Common myeloid progenitor, CD34-positive (primary cell): ENCODE results near the gene RPL37A.
A peak's percentile ranks its signal among the peaks of the same experiment; 100 is the strongest.

Source experiments
- CTCF ChIA-PET: fragments of 350-600 bp; sonication (Branson Sonifier 250); formaldehyde crosslinking; loops from one replicate; lab custom pipeline; 2021; ENCODE audit warnings: antibody characterized with exemption; lab: Charles Lee
- POLR2A ChIA-PET: fragments of 350-600 bp; sonication (Branson Sonifier 250); formaldehyde crosslinking; loops from one replicate; lab custom pipeline; 2021; ENCODE audit warnings: antibody characterized with exemption; lab: Charles Lee
- DNase-seq, 3 donors: peaks; one replicate each; pipeline versions ENCODE4 v3.0.0 to v3.0.0-alpha.2; 2013
- H3K27ac ChIP-seq, 2 experiments: 1 replicate in 1 of 2; 2 replicates in 1 of 2; pipeline ENCODE4 v1.7.0; 2013; ENCODE audit warnings: inconsistent platforms in 2 of 2, low read length in 2 of 2, mild to moderate bottlenecking in 2 of 2, low read depth in 1 of 2, moderate library complexity in 1 of 2; ENCODE audit not compliant: severe bottlenecking in 2 of 2, insufficient read depth in 1 of 2, poor library complexity in 1 of 2
- H3K27me3 ChIP-seq, 5 experiments: replicated peaks in 2 of 5; 1 replicate in 3 of 5; 2 replicates in 2 of 5; pipeline versions ENCODE4 v1.6.1 to v1.7.0; 2013; ENCODE audit warnings: low read length in 4 of 5, mild to moderate bottlenecking in 2 of 5, moderate library complexity in 2 of 5, inconsistent platforms in 1 of 5; ENCODE audit not compliant: insufficient read depth in 5 of 5, control insufficient read depth in 4 of 5
- H3K36me3 ChIP-seq, 4 experiments: 1 replicate in 2 of 4; 2 replicates in 2 of 4; pipeline versions ENCODE4 v1.6.1 to v1.7.0; 2013; ENCODE audit warnings: low read length in 3 of 4, control low read depth in 1 of 4, mild to moderate bottlenecking in 1 of 4; ENCODE audit not compliant: control insufficient read depth in 4 of 4, insufficient read depth in 4 of 4
- H3K4me1 ChIP-seq, 4 experiments: 1 replicate in 3 of 4; 2 replicates in 1 of 4; pipeline versions ENCODE4 v1.6.1 to v1.7.1; 2013; ENCODE audit warnings: low read length in 3 of 4, mild to moderate bottlenecking in 3 of 4, control low read depth in 1 of 4, inconsistent platforms in 1 of 4, moderate library complexity in 1 of 4; ENCODE audit not compliant: control insufficient read depth in 4 of 4, insufficient read depth in 4 of 4; ENCODE audit errors: control extremely low read depth in 1 of 4
- H3K4me3 ChIP-seq, 7 experiments: 1 replicate in 4 of 7; 2 replicates in 3 of 7; pipeline versions ENCODE4 v1.5.1 to v1.7.0; 2013; ENCODE audit warnings: mild to moderate bottlenecking in 7 of 7, low read length in 6 of 7, moderate library complexity in 6 of 7, inconsistent platforms in 2 of 7, low read depth in 2 of 7, control low read depth in 1 of 7; ENCODE audit not compliant: insufficient read depth in 4 of 7, control insufficient read depth in 1 of 7; ENCODE audit errors: extremely low read depth in 1 of 7
- H3K9me3 ChIP-seq, 5 experiments: 1 replicate in 4 of 5; 2 replicates in 1 of 5; pipeline versions ENCODE4 v1.6.1 to v1.7.1; 2013; ENCODE audit warnings: low read length in 4 of 5, mild to moderate bottlenecking in 2 of 5, inconsistent platforms in 1 of 5, low read depth in 1 of 5, moderate library complexity in 1 of 5; ENCODE audit not compliant: control insufficient read depth in 4 of 5, insufficient read depth in 2 of 5; ENCODE audit errors: control extremely low read depth in 1 of 5
- WGBS: methylation state at CpG from one replicate; pipeline ENCODE4 v1.1.5; 2013; ENCODE audit not compliant: insufficient coverage; 5-methylcytosine and 5-hydroxymethylcytosine counted together

RPL37A gene

GRCh38 chr2:216534809-216535208 is 36.2 kb downstream of the RPL37A start:
- Histone ChIP-seq H3K9me3 (no peaks in the 10 kb centered on the region), H3K4me1 (peaks cover 0 to 9% (median 6%) of the 10 kb centered on the region in 4 experiments), H3K27me3 (no peaks in the 10 kb centered on the region), H3K4me3 (no peak overlapping the region), H3K27ac (no peak overlapping the region), H3K36me3 (no peaks in the 10 kb centered on the region)
- DNase-seq: no peak
- ChIA-PET POLR2A (no interaction called here), CTCF (interaction anchor here (3.1 kb wide), 1 partner anchor 14 kb away, joined by 12 read pairs; no protein-coding TSS in a partner anchor)
- WGBS: 89% methylated on average over 1 of the region's 1 CpG

- WGBS: 38% methylated on average over 8 of the region's 10 CpGs
- peaks cover 0 to 9% (median 6%) of the 10 kb centered on the region in 4 experiments for H3K4me1 ChIP-seq
- no peak overlapping the region for H3K27ac ChIP-seq
- ChIA-PET POLR2A (no interaction called here), CTCF (interaction anchor here (3.1 kb wide), 1 partner anchor 15 kb away, joined by 12 read pairs; no protein-coding TSS in a partner anchor)
- no peaks in the 10 kb centered on the region for H3K36me3 ChIP-seq
- H3K4me3 ChIP-seq: peak overlapping the region in 1 of 7 experiments; percentile 17
- peak; percentile 19 to 77 (median 66) for DNase-seq
- no peaks in the 10 kb centered on the region for H3K9me3 ChIP-seq
- H3K27me3 ChIP-seq: no peaks in the 10 kb centered on the region
These were observed 36.9 kb downstream of the RPL37A start for GRCh38 chr2:216535454-216535995.

GRCh38 chr2:216536734-216537210 is 38.1 kb downstream of the RPL37A start:
- Histone ChIP-seq H3K9me3 (no peaks in the 10 kb centered on the region), H3K4me1 (peaks cover 0 to 9% (median 6%) of the 10 kb centered on the region in 4 experiments), H3K36me3 (no peaks in the 10 kb centered on the region), H3K27ac (no peak overlapping the region), H3K4me3 (no peak overlapping the region), H3K27me3 (no peaks in the 10 kb centered on the region)
- ChIA-PET POLR2A (no interaction called here), CTCF (interaction anchor here (0.8 to 1.1 kb wide), 2 partner anchors 9 to 130 kb away, joined by 3 read pairs; no protein-coding TSS in a partner anchor)
- WGBS: 96% methylated on average over 6 of the region's 6 CpGs
- no peak for DNase-seq

GRCh38 chr2:216537366-216537765 is 38.7 kb downstream of the RPL37A start:
- WGBS: 97% methylated on average over 3 of the region's 4 CpGs
- DNase-seq: no peak
- H3K27me3 ChIP-seq: no peaks in the 10 kb centered on the region
- H3K4me1 ChIP-seq: peaks cover 0 to 9% (median 6%) of the 10 kb centered on the region in 4 experiments
- no peak overlapping the region for H3K4me3 ChIP-seq
- ChIA-PET POLR2A (no interaction called here), CTCF (interaction anchor here (0.8 to 1.1 kb wide), 2 partner anchors 8 to 130 kb away, joined by 3 read pairs; no protein-coding TSS in a partner anchor)
- H3K9me3 ChIP-seq: no peaks in the 10 kb centered on the region
- no peak overlapping the region for H3K27ac ChIP-seq
- H3K36me3 ChIP-seq: no peaks in the 10 kb centered on the region

- ChIA-PET POLR2A (no interaction called here), CTCF (no interaction called here)
- no peaks in the 10 kb centered on the region for H3K9me3 ChIP-seq
- H3K27me3 ChIP-seq: no peaks in the 10 kb centered on the region
- H3K27ac ChIP-seq: no peak overlapping the region
- peaks cover 0 to 12% (median 7%) of the 10 kb centered on the region in 4 experiments for H3K4me1 ChIP-seq
- no peak for DNase-seq
- no peaks in the 10 kb centered on the region for H3K36me3 ChIP-seq
- 100% methylated on average over 3 of the region's 5 CpGs for WGBS
- H3K4me3 ChIP-seq: no peak overlapping the region
These were observed 39.9 kb downstream of the RPL37A start for GRCh38 chr2:216538538-216538937.

- no peak for DNase-seq
- no peak overlapping the region for H3K4me3 ChIP-seq
- WGBS: 98% methylated on average over 4 of the region's 4 CpGs
- CTCF ChIA-PET: no interaction called here
- H3K27ac ChIP-seq: no peak overlapping the region
- H3K9me3 ChIP-seq: no peaks in the 10 kb centered on the region
- POLR2A ChIA-PET: no interaction called here
- peaks cover 0 to 12% (median 7%) of the 10 kb centered on the region in 4 experiments for H3K4me1 ChIP-seq
- no peaks in the 10 kb centered on the region for H3K27me3 ChIP-seq
- no peaks in the 10 kb centered on the region for H3K36me3 ChIP-seq
These were observed 40.5 kb downstream of the RPL37A start for GRCh38 chr2:216539120-216539519.

- CTCF ChIA-PET: interaction anchor here (1.2 to 1.6 kb wide), 2 partner anchors 21 to 127 kb away, joined by 3 read pairs; no protein-coding TSS in a partner anchor
- DNase-seq: no peak
- Histone ChIP-seq H3K27me3 (no peaks in the 10 kb centered on the region), H3K4me3 (no peak overlapping the region), H3K4me1 (peaks cover 0 to 15% (median 8%) of the 10 kb centered on the region in 4 experiments), H3K27ac (no peak overlapping the region), H3K36me3 (no peaks in the 10 kb centered on the region), H3K9me3 (no peaks in the 10 kb centered on the region)
- POLR2A ChIA-PET: no interaction called here
- WGBS: 62% methylated on average over 3 of the region's 4 CpGs
These were observed 41.2 kb downstream of the RPL37A start for GRCh38 chr2:216539791-216540241.
